Type B pancreatic cell (in vitro differentiated cells): Measurements from ENCODE around the gene ATG7. TPM values are rescaled to one million over a fixed set of nuclear protein-coding genes. Genes with fewer than 3 reads are reported as not detected.

Experiments
- DNase-seq: peaks from one replicate; pipeline ENCODE4 v3.0.0; 2021; ENCODE audit warnings: mixed read lengths; ENCODE audit not compliant: unreplicated experiment; ENCODE audit errors: extremely low spot score
- H3K27ac Mint-ChIP-seq: 2 replicates; pipeline ENCODE4 v1.8.0; 2021; ENCODE audit warnings: mild to moderate bottlenecking, mixed read lengths
- H3K27me3 Mint-ChIP-seq: 2 replicates; pipeline ENCODE4 v1.8.0; 2021; ENCODE audit warnings: mixed read lengths
- H3K36me3 Mint-ChIP-seq: 2 replicates; pipeline ENCODE4 v1.8.0; 2021; ENCODE audit warnings: mixed read lengths
- H3K4me1 Mint-ChIP-seq: one replicate; pipeline ENCODE4 v1.8.0; 2021; ENCODE audit warnings: mixed read lengths; ENCODE audit not compliant: unreplicated experiment
- H3K4me3 Mint-ChIP-seq: 2 replicates; pipeline ENCODE4 v1.8.0; 2021; ENCODE audit warnings: mild to moderate bottlenecking, mixed read lengths
- H3K9me3 Mint-ChIP-seq: 2 replicates; pipeline ENCODE4 v1.8.0; 2021; ENCODE audit warnings: mixed read lengths
- total RNA-seq: library from RNA; stranded (reverse); gene quantifications from 2 replicates; pipeline ENCODE4 v1.2.1, GENCODE V29; 2021; ENCODE audit warnings: low replicate concordance
- TF ChIP-seq, protein P1 (sequence below): fragments of 200-600 bp; sonication (generic); conservative IDR thresholded peaks from 2 replicates; pipeline ENCODE4 v1.5.0; 2021; ENCODE audit warnings: antibody characterized with exemption, mild to moderate bottlenecking

Gene ATG7
- total RNA-seq, 1 donor from 2014 or later, result 32.4 TPM

DNA sequence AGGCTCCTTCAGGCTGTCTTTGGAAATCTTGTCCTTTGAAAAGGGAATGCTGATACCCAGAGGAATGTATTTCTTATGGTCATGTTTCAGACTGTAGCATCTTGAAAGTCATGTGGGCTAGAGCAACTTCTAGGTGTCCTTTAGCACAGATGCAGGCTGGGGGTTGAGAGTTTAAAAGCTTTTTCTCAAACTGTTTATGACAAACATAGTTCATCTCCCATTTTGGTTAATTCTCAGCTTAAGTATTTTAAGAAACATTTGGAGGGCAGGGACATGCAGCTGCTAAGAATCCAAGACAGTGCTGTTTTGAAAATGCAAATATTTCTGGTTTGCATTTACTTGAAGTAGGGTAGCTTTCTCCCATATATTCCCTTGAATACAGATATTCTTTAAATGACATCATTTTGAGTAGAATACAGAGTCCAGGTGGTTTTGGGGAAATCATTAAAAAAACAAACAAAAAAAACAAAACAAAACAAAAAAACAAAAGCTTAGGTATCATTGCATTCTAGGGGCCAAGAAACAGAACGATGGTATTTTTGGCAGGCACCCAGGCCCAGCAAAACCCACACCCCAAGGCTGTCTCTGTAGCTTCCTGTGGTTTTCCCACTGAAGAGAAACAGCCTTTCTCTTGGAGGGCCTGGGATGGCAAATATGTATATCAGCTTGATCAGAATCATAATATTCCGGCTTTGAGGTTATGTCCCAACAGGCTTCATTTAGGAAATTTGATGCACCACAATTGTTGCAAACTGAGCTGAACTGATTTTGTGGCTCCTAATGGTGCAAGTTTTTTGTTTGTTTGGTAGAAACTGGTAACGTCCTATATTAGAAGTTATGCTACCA lies 120.0 kb downstream of the ATG7 start:
- H3K27ac Mint-ChIP-seq, result no peak overlapping the region
- H3K36me3 Mint-ChIP-seq, result peaks cover 8% of the 10 kb centered on the region
- no peaks in the 10 kb centered on the region for H3K9me3 Mint-ChIP-seq
- no peaks in the 10 kb centered on the region for H3K27me3 Mint-ChIP-seq
- TF ChIP-seq, protein P1, sequence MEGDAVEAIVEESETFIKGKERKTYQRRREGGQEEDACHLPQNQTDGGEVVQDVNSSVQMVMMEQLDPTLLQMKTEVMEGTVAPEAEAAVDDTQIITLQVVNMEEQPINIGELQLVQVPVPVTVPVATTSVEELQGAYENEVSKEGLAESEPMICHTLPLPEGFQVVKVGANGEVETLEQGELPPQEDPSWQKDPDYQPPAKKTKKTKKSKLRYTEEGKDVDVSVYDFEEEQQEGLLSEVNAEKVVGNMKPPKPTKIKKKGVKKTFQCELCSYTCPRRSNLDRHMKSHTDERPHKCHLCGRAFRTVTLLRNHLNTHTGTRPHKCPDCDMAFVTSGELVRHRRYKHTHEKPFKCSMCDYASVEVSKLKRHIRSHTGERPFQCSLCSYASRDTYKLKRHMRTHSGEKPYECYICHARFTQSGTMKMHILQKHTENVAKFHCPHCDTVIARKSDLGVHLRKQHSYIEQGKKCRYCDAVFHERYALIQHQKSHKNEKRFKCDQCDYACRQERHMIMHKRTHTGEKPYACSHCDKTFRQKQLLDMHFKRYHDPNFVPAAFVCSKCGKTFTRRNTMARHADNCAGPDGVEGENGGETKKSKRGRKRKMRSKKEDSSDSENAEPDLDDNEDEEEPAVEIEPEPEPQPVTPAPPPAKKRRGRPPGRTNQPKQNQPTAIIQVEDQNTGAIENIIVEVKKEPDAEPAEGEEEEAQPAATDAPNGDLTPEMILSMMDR, result no peak
- no peak overlapping the region for H3K4me3 Mint-ChIP-seq
- no peak for DNase-seq
- H3K4me1 Mint-ChIP-seq, result peaks cover 36% of the 10 kb centered on the region

DNA sequence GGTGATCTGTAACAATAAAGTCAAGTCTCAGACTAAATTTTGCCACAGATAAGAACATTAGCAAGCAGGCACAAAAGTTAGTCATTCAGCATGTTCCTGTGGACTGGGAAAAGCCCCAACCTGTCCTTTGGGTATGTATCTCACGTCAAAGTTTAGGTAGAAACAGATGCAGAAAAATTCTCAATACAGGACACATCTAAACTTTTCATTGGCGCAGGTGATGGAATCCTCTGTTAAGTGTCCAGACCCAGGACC lies 120.6 kb downstream of the ATG7 start:
- Mint-ChIP-seq H3K27me3 (no peaks in the 10 kb centered on the region), H3K4me1 (peaks cover 36% of the 10 kb centered on the region), H3K4me3 (no peak overlapping the region), H3K27ac (no peak overlapping the region), H3K36me3 (peaks cover 8% of the 10 kb centered on the region), H3K9me3 (no peaks in the 10 kb centered on the region)
- TF ChIP-seq, protein P1, result no peak
- no peak for DNase-seq

GRCh38 chr3:11393401-11393800 lies 121.2 kb downstream of the ATG7 start:
- TF ChIP-seq, protein P1, result no peak
- H3K4me1 Mint-ChIP-seq, result peaks cover 36% of the 10 kb centered on the region
- H3K4me3 Mint-ChIP-seq, result no peak overlapping the region
- no peaks in the 10 kb centered on the region for H3K27me3 Mint-ChIP-seq
- H3K36me3 Mint-ChIP-seq, result peaks cover 8% of the 10 kb centered on the region
- H3K27ac Mint-ChIP-seq, result no peak overlapping the region
- DNase-seq, result no peak
- no peaks in the 10 kb centered on the region for H3K9me3 Mint-ChIP-seq

- Mint-ChIP-seq H3K4me3 (no peak overlapping the region), H3K4me1 (peaks cover 36% of the 10 kb centered on the region), H3K27ac (no peak overlapping the region), H3K36me3 (peaks cover 8% of the 10 kb centered on the region), H3K27me3 (no peaks in the 10 kb centered on the region), H3K9me3 (no peaks in the 10 kb centered on the region)
- DNase-seq, result no peak
- TF ChIP-seq, protein P1, result no peak
These were observed 122.2 kb downstream of the ATG7 start for GRCh38 chr3:11394392-11394791.

DNA sequence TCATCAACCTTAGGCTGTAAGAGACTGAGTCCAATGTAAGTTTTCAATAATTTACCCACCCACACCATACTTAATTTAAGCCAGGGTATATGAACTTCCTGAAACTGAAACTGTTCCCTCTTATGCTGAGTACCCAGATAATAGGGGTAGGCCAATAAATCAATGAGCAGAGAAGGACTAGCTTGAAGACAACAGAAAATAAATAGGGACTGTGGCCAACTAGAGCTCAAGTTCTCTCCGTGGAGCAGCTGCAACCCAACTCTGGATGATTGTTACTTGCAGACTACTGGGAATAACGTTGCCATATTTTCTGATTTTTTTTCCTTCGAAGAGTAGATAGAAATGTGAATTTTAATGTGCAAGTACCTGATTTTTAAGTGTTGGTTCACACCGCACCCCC lies 128.0 kb downstream of the ATG7 start:
- Mint-ChIP-seq H3K27me3 (no peaks in the 10 kb centered on the region), H3K9me3 (no peaks in the 10 kb centered on the region), H3K27ac (no peak overlapping the region), H3K36me3 (peaks cover 9% of the 10 kb centered on the region), H3K4me3 (no peak overlapping the region), H3K4me1 (peaks cover 9% of the 10 kb centered on the region)
- no peak for DNase-seq
- TF ChIP-seq, protein P1, result no peak
